ENCODE measurements around the gene ELK3. TPM values are rescaled to one million over a fixed set of nuclear protein-coding genes. Genes with fewer than 3 reads are reported as not detected.

Gene ELK3
- total and polyA plus RNA-seq, 2 of the 8 experiments (the other 6 are each of a cell fraction or from before 2014, with no cell fraction given): 3.5 to 14.3 TPM

DNA sequence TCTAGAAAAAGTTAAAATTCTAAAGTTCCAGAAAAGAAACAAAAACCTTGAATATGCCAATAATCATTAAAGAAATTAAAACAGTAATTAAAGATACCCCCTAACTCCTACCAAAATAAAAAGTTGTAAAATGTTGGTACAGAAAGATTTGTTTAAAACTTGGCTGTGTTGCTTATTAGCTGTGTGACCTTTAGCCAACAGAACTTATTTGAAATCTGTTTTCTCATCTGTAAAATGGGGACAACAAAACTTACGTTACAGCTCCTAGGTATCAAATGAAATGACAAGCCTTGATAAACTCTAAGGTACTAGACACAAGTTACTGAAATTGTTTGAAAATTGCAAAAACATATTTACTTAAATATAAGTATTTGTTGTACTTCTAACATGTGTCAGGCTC is 71.7 kb downstream of the ELK3 start:
- H3K4me2 ChIP-seq (ENCODE audit: insufficient read depth in 1 of 2, low read depth in 2 of 2, low read length in 2 of 2): no peak overlapping the region
- whole genome bisulfite sequencing, 2 experiments (ENCODE audit: extremely low coverage in 1 of 2, insufficient coverage in 1 of 2, insufficient read length in 1 of 2, insufficient replicate concordance in 2 of 2, low coverage in 1 of 2, low lambda C conversion rate in 2 of 2, missing lambda C conversion rate in 1 of 2): 95% methylated on average over 1 of the region's 1 CpG; no CpG with 5 or more reads in 1 of the 2 experiments
- H3K23me2 ChIP-seq (ENCODE audit: low read depth, low read length): no peaks in the 10 kb centered on the region
- TF ChIP-seq SP4 (IDR thresholded peaks at IDR 0.05; ENCODE audit: low read length) (no peak), ZNF274 (IDR thresholded peaks at IDR 0.05; ENCODE audit: borderline replicate concordance, extremely low read depth, low read length) (no peak), SAP30 (IDR thresholded peaks at IDR 0.05; ENCODE audit: insufficient read depth, insufficient replicate concordance, low read length) (no peak), RBBP5 (IDR thresholded peaks at IDR 0.05; ENCODE audit: borderline replicate concordance, low read depth, low read length) (no peak), ATF2 (IDR thresholded peaks at IDR 0.05; ENCODE audit: low read length) (no peak), CBX8 (IDR thresholded peaks at IDR 0.05; ENCODE audit: borderline replicate concordance, low read depth, low read length) (no peak), SRF (IDR thresholded peaks at IDR 0.05; ENCODE audit: low read depth, low read length) (no peak), RAD21 (IDR thresholded peaks at IDR 0.05 in 1 of 2, conservative IDR thresholded peaks at IDR 0.05 in 1 of 2; ENCODE audit: low read depth in 2 of 2, low read length in 2 of 2) (no peak), TAF1 (IDR thresholded peaks at IDR 0.05; ENCODE audit: low read depth, low read length) (no peak), FOSL1 (IDR thresholded peaks at IDR 0.05; ENCODE audit: insufficient read depth, low read depth, low read length) (no peak)
- TF ChIP-seq, protein P1, sequence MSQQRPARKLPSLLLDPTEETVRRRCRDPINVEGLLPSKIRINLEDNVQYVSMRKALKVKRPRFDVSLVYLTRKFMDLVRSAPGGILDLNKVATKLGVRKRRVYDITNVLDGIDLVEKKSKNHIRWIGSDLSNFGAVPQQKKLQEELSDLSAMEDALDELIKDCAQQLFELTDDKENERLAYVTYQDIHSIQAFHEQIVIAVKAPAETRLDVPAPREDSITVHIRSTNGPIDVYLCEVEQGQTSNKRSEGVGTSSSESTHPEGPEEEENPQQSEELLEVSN (IDR thresholded peaks at IDR 0.05): no peak
- H3K79me2 ChIP-seq (ENCODE audit: control insufficient read depth in 1 of 2, insufficient read depth in 2 of 2, low read length in 2 of 2): no peaks in the 10 kb centered on the region
- H4K8ac ChIP-seq (ENCODE audit: extremely low read depth, insufficient read depth, low read length): no peak overlapping the region
- FAIRE-seq (no peak), DNase-seq (ENCODE audit: low read depth in 1 of 2, low spot score in 2 of 2) (no peak)
- H2BK20ac ChIP-seq (ENCODE audit: low read length): no peak overlapping the region
- H3K27ac ChIP-seq (ENCODE audit: low read depth, low read length): no peak overlapping the region
- no peak overlapping the region for H4K91ac ChIP-seq (replicated peaks; ENCODE audit: insufficient read length, low read length)
- H2AK5ac ChIP-seq (ENCODE audit: low read depth, low read length): no peak overlapping the region
- CTCF ChIA-PET (ENCODE audit: partially characterized antibody): interaction anchor here (0.5 kb wide), 1 partner anchor 245 kb away, joined by 5 read pairs; no protein-coding TSS in a partner anchor
- H3K23ac ChIP-seq (ENCODE audit: insufficient read length): no peak overlapping the region
- H2BK120ac ChIP-seq (replicated peaks; ENCODE audit: low read depth, low read length): no peak overlapping the region
- no peak overlapping the region for H4K5ac ChIP-seq (ENCODE audit: insufficient read length, low read depth, low read length)
- no peak overlapping the region for H3K4ac ChIP-seq (replicated peaks; ENCODE audit: insufficient read length, low read depth, low read length)
- no peak overlapping the region for H2BK15ac ChIP-seq (ENCODE audit: low read length)
- no peaks in the 10 kb centered on the region; a peak in 2 of 8 replicates for H3K36me3 ChIP-seq (ENCODE audit: control insufficient read depth in 2 of 4, insufficient read depth in 4 of 4, low read length in 3 of 4)
- H3K79me1 ChIP-seq (ENCODE audit: low read depth, low read length): no peaks in the 10 kb centered on the region
- H4K20me1 ChIP-seq (replicated peaks in 1 of 2; ENCODE audit: control insufficient read depth in 1 of 2, insufficient read depth in 2 of 2, low read length in 2 of 2): no peaks in the 10 kb centered on the region
- no peak overlapping the region for H2AFZ ChIP-seq (ENCODE audit: low read length)
- no peak overlapping the region for H2BK12ac ChIP-seq (ENCODE audit: low read depth, low read length)
- no peaks in the 10 kb centered on the region for H3K9me3 ChIP-seq (ENCODE audit: insufficient read depth in 2 of 2, low read depth in 1 of 2, low read length in 1 of 2)
- no peak overlapping the region for H3K56ac ChIP-seq (replicated peaks; ENCODE audit: insufficient read length, low read depth, low read length)
- no peak overlapping the region for H3K18ac ChIP-seq (ENCODE audit: extremely low read depth, low read length)
- no peaks in the 10 kb centered on the region for H3K27me3 ChIP-seq (replicated peaks in 1 of 4; ENCODE audit: control insufficient read depth in 3 of 4, extremely low read depth in 1 of 4, insufficient read depth in 3 of 4, low read length in 3 of 4)
- no peak overlapping the region for H3K9ac ChIP-seq (replicated peaks in 1 of 4; ENCODE audit: extremely low read depth in 1 of 4, low read depth in 3 of 4, low read length in 3 of 4)
- no peaks in the 10 kb centered on the region for H3K4me1 ChIP-seq (replicated peaks in 1 of 4; ENCODE audit: control insufficient read depth in 3 of 4, insufficient read depth in 4 of 4, low read length in 3 of 4)
- H2BK5ac ChIP-seq (ENCODE audit: low read depth, low read length): no peak overlapping the region
- POLR2A ChIA-PET (ENCODE audit: partially characterized antibody): no interaction called here
- H3K14ac ChIP-seq (ENCODE audit: insufficient read length): no peak overlapping the region
- no peak overlapping the region for H3K4me3 ChIP-seq (ENCODE audit: extremely low read depth in 1 of 4, insufficient read depth in 2 of 4, low read depth in 3 of 4, low read length in 4 of 4)
